Hepatocyte (in vitro differentiated cells): Measurements from ENCODE around the gene CTNNA1. TPM values are rescaled to one million over a fixed set of nuclear protein-coding genes. Genes with fewer than 3 reads are reported as not detected.

Source experiments
- DNase-seq: peaks from one replicate; pipeline ENCODE4 v3.0.0-alpha.2; 2016; ENCODE audit warnings: low spot score
- H2AFZ ChIP-seq: fragments of 200-600 bp; sonication (generic); 2 replicates; pipeline ENCODE4 v1.6.0; 2016; ENCODE audit warnings: antibody characterized with exemption, mild to moderate bottlenecking
- H3K27ac ChIP-seq: fragments of 200-600 bp; sonication (generic); 2 replicates; pipeline ENCODE4 v1.5.1; 2016; ENCODE audit warnings: mild to moderate bottlenecking
- H3K27me3 ChIP-seq: fragments of 200-600 bp; sonication (generic); 2 replicates; pipeline ENCODE4 v1.6.1; 2016
- H3K36me3 ChIP-seq: fragments of 200-600 bp; sonication (generic); replicated peaks from 2 replicates; pipeline ENCODE4 v1.5.1; 2016; ENCODE audit warnings: low read depth; ENCODE audit not compliant: insufficient read depth
- H3K4me1 ChIP-seq: fragments of 200-600 bp; sonication (generic); 2 replicates; pipeline ENCODE4 v1.5.1; 2016; ENCODE audit warnings: mild to moderate bottlenecking, moderate library complexity; ENCODE audit not compliant: insufficient read depth
- H3K4me2 ChIP-seq: fragments of 200-600 bp; sonication (generic); 2 replicates; pipeline ENCODE4 v1.6.0; 2016
- H3K4me3 ChIP-seq: fragments of 200-600 bp; sonication (generic); 2 replicates; pipeline ENCODE4 v1.5.1; 2016; ENCODE audit warnings: mild to moderate bottlenecking
- H3K79me2 ChIP-seq: fragments of 200-600 bp; sonication (generic); 2 replicates; pipeline ENCODE4 v1.6.0; 2017; ENCODE audit warnings: mild to moderate bottlenecking
- H3K9me2 ChIP-seq: fragments of 200-600 bp; sonication (generic); replicated peaks from 2 replicates; pipeline ENCODE4 v1.6.0; 2017; ENCODE audit warnings: mild to moderate bottlenecking; ENCODE audit not compliant: insufficient read depth
- H3K9me3 ChIP-seq: fragments of 200-600 bp; sonication (generic); 2 replicates; pipeline ENCODE4 v1.5.1; 2016; ENCODE audit warnings: low read depth, mild to moderate bottlenecking
- H4K20me1 ChIP-seq: fragments of 200-600 bp; sonication (generic); 2 replicates; pipeline ENCODE4 v1.6.0; 2016; ENCODE audit warnings: mild to moderate bottlenecking; ENCODE audit not compliant: insufficient read depth, poor library complexity, severe bottlenecking
- EZH2 ChIP-seq: fragments of 200-600 bp; sonication (generic); IDR thresholded peaks from 2 replicates; pipeline ENCODE4 v1.6.1; 2016; ENCODE audit warnings: antibody characterized with exemption, mild to moderate bottlenecking, borderline replicate concordance
- EZH2phosphoT487 ChIP-seq: fragments of 200-600 bp; sonication (generic); IDR thresholded peaks from one replicate; pipeline ENCODE4 v1.6.1; 2018; ENCODE audit warnings: antibody characterized with exemption, mild to moderate bottlenecking, low read depth, moderate library complexity; ENCODE audit not compliant: unreplicated experiment, severe bottlenecking
- WGBS: methylation state at CpG from one replicate; pipeline ENCODE4 v1.1.6; 2016; ENCODE audit warnings: low lambda C conversion rate; ENCODE audit errors: missing lambda C conversion rate; 5-methylcytosine and 5-hydroxymethylcytosine counted together
- polyA plus RNA-seq: library from polyadenylated mRNA; unstranded; fragments of >200 nt; fragmentation: Nextera tagmentation; extraction: Ambion mirVana; gene quantifications from 2 replicates; pipeline ENCODE4 v1.2.1, GENCODE V29; 2016
- total RNA-seq: library from RNA; depleted of rRNA; stranded (reverse); fragments of >200 nt; gene quantifications from 2 replicates; pipeline ENCODE4 v1.2.3, GENCODE V29; 2014
- TF ChIP-seq, protein P1 (sequence below): fragments of 200-600 bp; sonication (generic); IDR thresholded peaks from 2 replicates; pipeline ENCODE4 v1.5.1; 2016; ENCODE audit warnings: antibody characterized with exemption, mild to moderate bottlenecking; ENCODE audit not compliant: poor library complexity

The CTNNA1 gene
- total and polyA plus RNA-seq, 2 experiments from 2014 or later, result 152 to 349 TPM

DNA sequence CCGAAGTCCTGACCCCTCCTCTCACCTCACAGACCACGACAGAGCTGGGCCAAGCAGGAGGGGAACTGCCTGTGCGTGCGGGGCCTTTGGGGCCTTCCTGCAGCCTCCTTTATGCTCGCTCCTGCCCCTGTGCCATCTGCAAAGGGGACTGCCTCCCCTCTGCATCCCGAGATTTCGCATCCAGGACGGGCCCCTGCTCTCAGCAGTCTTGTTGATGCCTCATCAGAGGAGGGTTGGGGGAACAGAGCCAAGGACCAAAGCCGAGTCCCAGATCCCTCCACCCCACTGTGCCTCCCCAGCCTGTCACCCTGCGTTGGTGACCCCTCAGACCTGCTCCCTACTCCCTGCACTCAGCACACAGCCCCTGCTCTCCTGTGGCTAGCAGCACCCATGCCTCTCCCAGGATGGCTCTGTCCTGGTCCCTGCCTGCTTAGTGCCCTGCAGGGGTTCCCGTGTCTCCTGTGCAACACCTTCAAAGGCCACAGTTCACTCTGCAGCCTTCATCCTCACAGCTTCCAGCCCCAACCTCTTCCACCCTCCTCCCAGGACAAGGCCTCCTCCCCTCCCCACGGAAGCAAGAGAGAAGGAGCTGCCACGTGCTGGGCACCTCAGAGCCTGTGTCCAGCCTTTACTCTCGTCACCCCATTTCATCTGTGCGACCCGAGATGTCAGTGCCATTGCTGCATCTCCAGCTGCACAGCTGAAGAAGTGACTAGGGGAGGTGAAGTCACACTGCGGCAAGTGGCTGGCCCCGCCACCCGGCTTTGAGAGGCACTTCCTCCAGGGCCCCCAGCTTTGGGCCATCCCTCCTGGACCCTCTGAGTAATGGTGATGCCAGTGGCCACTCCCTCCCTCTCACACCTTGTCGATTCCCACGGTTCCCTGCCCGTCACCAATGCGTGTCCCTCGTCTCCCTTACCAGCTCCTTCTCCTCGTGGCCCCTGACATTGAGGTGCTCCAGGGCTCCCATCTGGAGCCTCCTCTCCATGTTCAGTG is 184.5 kb downstream of the CTNNA1 start:
- H3K9me3 ChIP-seq, result no peaks in the 10 kb centered on the region
- H4K20me1 ChIP-seq, result no peaks in the 10 kb centered on the region
- no peak overlapping the region for H3K4me2 ChIP-seq
- H3K4me1 ChIP-seq, result no peaks in the 10 kb centered on the region
- TF ChIP-seq, protein P1, sequence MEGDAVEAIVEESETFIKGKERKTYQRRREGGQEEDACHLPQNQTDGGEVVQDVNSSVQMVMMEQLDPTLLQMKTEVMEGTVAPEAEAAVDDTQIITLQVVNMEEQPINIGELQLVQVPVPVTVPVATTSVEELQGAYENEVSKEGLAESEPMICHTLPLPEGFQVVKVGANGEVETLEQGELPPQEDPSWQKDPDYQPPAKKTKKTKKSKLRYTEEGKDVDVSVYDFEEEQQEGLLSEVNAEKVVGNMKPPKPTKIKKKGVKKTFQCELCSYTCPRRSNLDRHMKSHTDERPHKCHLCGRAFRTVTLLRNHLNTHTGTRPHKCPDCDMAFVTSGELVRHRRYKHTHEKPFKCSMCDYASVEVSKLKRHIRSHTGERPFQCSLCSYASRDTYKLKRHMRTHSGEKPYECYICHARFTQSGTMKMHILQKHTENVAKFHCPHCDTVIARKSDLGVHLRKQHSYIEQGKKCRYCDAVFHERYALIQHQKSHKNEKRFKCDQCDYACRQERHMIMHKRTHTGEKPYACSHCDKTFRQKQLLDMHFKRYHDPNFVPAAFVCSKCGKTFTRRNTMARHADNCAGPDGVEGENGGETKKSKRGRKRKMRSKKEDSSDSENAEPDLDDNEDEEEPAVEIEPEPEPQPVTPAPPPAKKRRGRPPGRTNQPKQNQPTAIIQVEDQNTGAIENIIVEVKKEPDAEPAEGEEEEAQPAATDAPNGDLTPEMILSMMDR, result no peak
- no peak for TF ChIP-seq EZH2
- TF ChIP-seq EZH2phosphoT487, result no peak
- 89% methylated on average over 25 of the region's 25 CpGs for WGBS
- DNase-seq, result no peak
- no peak overlapping the region for H3K27ac ChIP-seq
- no peaks in the 10 kb centered on the region for H3K79me2 ChIP-seq
- H3K36me3 ChIP-seq, result no peaks in the 10 kb centered on the region
- H3K9me2 ChIP-seq, result no peaks in the 10 kb centered on the region
- H3K4me3 ChIP-seq, result no peak overlapping the region
- no peak overlapping the region for H2AFZ ChIP-seq
- H3K27me3 ChIP-seq, result no peaks in the 10 kb centered on the region

DNA sequence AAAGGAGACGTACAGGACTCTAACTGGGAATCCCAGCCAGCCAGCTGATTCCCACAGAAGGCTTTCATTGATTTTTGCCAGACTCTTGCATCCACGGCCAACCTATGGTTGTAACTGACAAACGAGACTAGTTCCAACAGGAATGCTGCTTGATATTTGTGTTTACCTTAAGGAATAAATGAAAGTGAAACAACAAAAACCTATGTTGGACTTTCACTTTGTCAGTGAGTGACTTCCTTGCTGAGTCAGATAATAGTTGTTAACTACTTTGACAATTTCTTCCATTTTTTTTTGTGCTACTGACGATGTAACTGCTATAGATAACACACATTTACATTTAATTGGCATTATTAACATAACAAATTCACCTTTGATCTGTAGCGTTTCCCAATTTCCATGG is 185.3 kb downstream of the CTNNA1 start:
- WGBS, result 79% methylated on average over 5 of the region's 5 CpGs
- H3K4me2 ChIP-seq, result no peak overlapping the region
- H3K4me1 ChIP-seq, result no peaks in the 10 kb centered on the region
- no peaks in the 10 kb centered on the region for H3K36me3 ChIP-seq
- TF ChIP-seq EZH2phosphoT487 (no peak), EZH2 (no peak)
- TF ChIP-seq, protein P1, result no peak
- no peaks in the 10 kb centered on the region for H3K9me2 ChIP-seq
- H4K20me1 ChIP-seq, result no peaks in the 10 kb centered on the region
- DNase-seq, result no peak
- no peak overlapping the region for H3K4me3 ChIP-seq
- H2AFZ ChIP-seq, result no peak overlapping the region
- no peaks in the 10 kb centered on the region for H3K79me2 ChIP-seq
- H3K27me3 ChIP-seq, result no peaks in the 10 kb centered on the region
- H3K9me3 ChIP-seq, result no peaks in the 10 kb centered on the region
- no peak overlapping the region for H3K27ac ChIP-seq

DNA sequence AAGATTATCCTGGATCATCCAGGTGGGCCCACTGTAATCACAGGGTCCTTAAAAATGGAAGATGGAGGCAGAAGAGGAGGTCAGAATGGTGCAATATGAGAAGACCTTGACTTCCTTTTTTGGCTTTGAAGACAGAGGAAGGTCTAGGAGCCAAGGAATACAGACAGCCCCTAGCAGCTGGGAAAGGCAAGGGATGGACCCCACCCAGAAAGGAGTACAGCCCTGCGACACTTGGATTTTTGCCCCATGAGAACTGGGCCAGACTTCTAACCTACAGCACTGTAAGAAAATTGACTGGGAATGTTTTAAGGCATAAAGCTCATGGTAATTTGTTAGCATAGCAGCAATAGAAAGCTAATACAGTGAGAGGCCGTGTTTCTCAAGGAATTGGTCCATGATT is 188.8 kb downstream of the CTNNA1 start:
- H3K79me2 ChIP-seq, result no peaks in the 10 kb centered on the region
- no peaks in the 10 kb centered on the region for H4K20me1 ChIP-seq
- WGBS, result 91% methylated on average over 2 of the region's 2 CpGs
- no peak overlapping the region for H3K4me2 ChIP-seq
- H3K36me3 ChIP-seq, result no peaks in the 10 kb centered on the region
- no peak for DNase-seq
- H3K9me2 ChIP-seq, result no peaks in the 10 kb centered on the region
- no peak overlapping the region for H2AFZ ChIP-seq
- peaks cover 6% of the 10 kb centered on the region for H3K4me1 ChIP-seq
- H3K4me3 ChIP-seq, result no peak overlapping the region
- no peaks in the 10 kb centered on the region for H3K27me3 ChIP-seq
- no peaks in the 10 kb centered on the region for H3K9me3 ChIP-seq
- TF ChIP-seq EZH2 (no peak), EZH2phosphoT487 (no peak)
- TF ChIP-seq, protein P1, result no peak
- H3K27ac ChIP-seq, result no peak overlapping the region
